Head of caudate nucleus (tissue), 42 donors: ENCODE measurements around the gene NARF.
"Not testable (repeated sequence)": the region's sequence is repeated elsewhere in the genome, so short reads cannot be mapped to it uniquely, and the experiment has no call there.

Experiments
- DNase-seq, 42 donors: peaks; one replicate each; pipeline versions ENCODE4 v3.0.0 to v3.0.0-alpha.2; 2020 to 2021; ENCODE audit warnings: mixed read lengths in 7 of 42
- intact Hi-C: fragments of 100-400 bp; cut with DNase I; formaldehyde crosslinking; loops from one replicate; pipeline ENCODE4 v1.15.0; 2022

NARF gene

DNA sequence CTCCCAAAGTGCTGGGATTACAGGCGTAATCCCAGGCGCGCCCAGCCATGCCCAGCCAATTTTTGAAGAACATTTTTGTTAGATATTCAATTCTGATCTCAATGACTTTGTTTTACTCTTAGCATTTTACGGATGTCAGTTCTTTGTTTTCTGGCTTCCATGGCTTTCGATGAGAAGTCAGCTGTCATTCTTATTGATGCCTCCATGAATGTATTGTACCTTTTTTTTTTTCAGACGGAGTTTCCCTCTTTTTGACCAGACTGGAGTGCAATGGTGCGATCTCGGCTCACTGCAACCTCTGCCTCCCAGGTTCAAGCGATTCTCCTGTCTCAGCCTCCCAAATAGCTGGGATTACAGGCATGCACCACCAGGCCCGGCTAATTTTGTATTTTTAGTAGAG, 55.3 kb downstream of the NARF start:
- not testable (repeated sequence) for DNase-seq
- intact Hi-C loops = loop anchor here (10.0 kb wide), 1 partner anchor 59 kb away; the partner anchor contains the start of genes CYBC1 and NARF

DNA sequence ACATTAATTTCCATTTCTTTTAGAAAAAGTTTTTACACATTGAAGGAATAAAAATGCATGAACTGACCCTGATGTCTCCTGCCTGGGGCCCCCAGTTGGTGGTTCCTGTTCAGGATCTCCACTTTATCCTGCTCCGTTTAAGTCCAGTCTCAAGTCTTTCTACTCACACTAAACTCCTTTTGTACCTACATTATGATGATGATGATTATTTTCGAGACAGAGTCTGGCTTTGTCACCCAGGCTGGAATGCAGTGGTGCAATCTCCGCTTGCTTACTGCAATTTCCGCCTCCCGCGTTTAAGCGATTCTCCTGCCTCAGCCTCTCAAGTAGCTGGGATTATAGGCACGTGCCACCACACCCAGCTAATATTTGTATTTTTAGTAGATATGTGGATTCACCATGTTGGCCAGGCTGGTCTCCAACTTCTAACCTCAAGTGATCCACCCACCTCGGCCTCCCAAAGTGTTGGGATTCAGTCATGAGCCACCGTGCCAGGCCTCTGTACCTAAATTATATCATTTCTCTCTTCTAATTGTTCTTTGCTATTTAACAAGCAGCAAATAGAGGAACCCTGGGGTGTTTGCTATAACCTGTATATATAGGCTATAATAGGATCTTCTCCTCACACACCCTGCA, 58.8 kb downstream of the NARF start:
- DNase-seq = no peak
- intact Hi-C loops = loop anchor here (10.0 kb wide), 1 partner anchor 63 kb away; the partner anchor contains the start of genes CYBC1 and NARF

DNA sequence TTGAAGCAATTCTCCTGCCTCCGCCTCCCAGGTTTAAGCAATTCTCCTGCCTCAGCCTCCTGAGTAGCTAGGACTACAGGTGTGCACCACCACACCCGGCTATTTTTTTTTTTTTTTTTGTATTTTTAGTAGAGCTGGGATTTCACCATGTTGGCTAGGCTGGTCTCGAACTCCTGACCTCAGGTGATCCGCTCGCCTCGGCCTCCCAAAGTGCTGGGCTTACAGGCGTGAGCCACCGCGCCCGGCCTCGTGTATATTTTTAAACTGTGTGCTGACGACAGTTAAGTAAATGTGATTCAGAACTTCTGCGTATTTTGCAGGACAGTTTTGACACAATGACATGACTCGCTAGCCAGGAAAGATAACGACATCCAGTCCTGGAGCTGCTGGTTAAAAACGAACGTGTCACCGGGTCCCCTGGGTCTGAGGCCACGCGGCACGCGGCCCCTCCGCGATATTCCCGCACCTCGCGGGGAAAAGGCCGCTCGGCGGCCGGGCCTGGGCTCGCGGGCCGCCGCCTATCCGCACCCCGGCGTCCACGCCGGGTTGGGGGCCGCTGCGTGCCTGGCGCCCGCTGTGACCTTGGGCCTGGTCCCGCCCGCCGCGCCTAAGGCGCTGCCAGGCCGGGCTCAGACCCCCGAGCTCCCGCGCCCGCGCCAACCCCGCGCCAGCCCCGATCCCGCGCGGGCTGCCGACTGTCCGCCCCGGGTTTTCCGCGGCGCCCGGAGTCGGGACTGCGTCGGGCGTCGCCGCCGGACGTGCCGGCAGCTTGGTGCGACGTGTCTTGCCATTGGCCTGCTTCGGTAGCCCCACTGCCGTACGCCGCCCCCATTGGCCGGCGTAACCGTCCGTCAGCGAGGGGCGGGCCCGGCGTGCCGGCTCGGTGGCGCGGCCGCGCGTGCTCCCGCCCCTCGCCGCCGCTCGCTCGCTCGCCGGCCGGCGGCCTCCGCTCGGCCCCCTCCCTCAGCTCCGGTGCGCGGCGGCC, 60.6 kb downstream of the NARF start, which contains the start of gene FOXK2:
Gene FOXK2, plus strand, starts transcription at position 907 of the 985 bp plus-strand sequence. CDS start 157 bp downstream, outside the sequence.
- peak; percentile 75 to 97 (median 94) for DNase-seq
- intact Hi-C loops = loop anchor here (10.0 kb wide), 1 partner anchor 64 kb away; the partner anchor contains the start of genes CYBC1 and NARF

DNA sequence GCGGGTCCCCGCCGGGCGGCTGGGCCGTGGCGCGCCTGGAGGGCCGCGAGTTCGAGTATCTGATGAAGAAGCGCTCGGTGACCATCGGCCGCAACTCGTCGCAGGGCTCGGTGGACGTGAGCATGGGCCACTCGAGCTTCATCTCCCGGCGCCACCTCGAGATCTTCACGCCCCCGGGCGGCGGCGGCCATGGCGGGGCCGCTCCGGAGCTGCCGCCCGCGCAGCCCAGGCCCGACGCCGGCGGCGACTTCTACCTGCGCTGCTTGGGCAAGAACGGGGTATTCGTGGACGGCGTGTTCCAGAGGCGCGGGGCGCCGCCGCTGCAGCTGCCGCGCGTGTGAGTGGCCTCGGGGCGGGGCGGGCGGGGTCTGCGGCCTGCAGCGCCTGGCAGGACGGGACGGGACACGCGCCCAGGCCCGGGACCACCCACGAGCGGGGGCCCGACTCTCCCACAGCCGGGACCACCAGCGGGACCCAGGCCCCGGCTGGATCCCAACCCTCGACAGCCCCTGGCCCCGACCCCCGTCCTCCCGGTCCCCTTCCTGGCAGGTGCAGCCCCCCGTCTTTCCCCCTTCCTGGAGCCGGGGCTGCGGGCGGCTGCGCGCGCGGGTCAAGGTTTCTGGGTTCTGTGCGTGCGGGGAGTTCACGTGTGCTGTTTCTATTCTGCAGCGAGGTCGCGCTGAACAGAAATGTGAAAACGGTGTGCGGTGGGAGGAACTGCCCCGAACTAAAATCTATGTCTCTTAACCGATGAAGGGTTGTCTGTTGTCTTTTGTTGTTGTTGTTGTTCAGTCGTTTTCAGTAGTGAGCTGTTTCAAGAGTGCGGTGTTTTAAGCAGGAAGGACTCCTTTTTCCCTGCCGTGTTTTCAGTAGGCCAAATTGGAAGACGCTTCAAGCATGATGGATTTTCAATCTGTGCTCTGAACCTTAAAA, 61.7 kb downstream of the NARF start:
- DNase-seq = peak in 36 of 42 donors; percentile 15 to 64 (median 48)
- intact Hi-C loops = loop anchor here (10.0 kb wide), 1 partner anchor 65 kb away; the partner anchor contains the start of genes CYBC1 and NARF

DNA sequence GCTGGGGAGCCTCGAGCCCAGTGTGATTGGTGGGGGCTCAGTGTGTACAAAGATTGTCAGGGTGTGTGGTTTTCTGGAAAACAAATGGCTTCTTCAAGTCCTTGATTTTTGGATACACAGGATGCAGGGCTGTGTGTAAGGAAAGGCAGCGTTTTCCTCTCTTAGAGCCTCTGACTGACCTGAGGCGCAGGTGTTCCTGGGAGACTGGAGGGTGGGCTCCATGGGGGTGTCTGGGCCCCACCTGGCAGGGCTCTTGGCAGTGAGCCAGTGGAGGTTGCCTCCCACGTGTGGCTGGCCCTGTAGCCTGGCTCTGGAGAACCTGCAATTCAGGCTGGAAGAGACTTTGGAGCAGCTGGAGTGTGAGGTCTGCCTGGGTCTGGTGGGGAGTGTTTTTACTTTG, 66.0 kb downstream of the NARF start:
- DNase-seq = no peak
- intact Hi-C loops = no loop called here

DNA sequence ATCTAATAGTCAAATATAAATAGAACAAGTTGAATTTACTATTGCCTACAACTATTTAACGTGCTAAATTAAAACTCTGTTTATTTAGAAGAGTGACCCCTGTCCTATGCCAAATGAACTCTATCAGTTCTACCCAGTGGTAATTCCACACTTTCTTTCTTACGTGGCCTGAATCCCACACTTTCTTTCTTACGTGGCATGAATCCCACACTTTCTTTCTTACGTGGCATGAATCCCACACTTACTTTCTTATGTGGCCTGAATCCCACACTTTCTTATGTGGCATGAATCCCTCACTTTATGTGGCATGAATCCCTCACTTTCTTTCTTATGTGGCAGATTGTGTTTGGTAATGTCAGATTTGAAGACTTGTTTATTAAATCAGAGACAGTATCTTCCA, 67.2 kb downstream of the NARF start:
- DNase-seq = no peak
- intact Hi-C loops = no loop called here

DNA sequence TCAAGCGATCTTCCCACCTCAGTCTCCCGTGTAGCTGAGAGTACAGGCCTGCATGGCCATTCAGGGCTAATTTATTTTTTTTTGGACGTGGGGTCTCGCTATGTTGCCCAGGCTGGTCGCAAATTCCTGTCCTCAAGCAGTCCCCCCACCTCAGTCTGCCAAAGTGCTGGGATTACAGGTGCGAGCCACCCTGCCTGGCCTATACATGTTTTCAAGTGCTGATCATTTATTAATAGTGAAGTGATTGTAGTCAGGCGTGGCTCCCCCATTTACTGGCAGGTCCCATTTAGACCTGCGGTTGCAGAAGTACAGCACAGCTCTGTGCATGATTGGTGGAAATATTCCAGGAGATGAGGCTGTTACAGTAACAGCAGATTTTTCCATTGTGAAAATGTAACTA, 69.4 kb downstream of the NARF start:
- intact Hi-C loops = no loop called here
- DNase-seq = peak in 7 of 42 donors; percentile 12 to 55 (median 28)

DNA sequence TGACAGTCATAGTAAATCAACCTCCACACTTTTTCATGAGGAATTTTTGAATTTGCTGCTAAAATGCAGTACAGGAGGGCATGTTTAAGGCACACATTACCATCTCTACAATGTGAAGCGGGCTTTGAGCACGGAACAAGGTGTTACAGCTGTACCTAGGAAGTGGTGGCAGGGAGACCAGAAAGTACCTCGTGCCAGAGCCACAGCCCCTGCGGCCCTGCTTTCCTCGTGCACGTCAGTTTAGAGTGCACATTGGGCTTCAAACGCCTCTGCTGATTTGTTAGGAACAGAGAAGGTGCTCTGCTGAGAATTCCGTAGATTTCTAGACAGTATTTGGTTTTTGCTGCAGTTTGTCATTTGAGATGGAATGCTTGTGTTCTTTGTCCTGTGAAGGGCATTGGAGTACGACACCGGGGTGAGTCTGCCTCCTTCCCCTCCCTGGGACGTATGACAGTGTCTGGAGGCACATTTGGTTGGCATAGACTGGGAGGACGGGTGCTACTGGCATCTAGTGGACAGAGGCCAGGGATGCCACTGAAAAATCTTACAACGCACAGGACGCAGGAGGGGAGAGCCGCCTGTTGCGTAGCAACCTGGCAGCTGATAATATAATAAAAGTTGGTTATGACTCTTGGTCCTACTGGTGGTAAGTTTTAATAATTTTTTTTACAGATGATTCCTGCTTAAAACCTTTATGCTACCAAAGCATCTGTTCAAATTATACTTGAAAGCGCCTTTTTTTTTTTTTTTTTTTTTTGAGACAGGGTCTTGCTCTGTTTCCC, 70.1 kb downstream of the NARF start:
- intact Hi-C loops = no loop called here
- peak; percentile 23 to 87 (median 68) for DNase-seq

DNA sequence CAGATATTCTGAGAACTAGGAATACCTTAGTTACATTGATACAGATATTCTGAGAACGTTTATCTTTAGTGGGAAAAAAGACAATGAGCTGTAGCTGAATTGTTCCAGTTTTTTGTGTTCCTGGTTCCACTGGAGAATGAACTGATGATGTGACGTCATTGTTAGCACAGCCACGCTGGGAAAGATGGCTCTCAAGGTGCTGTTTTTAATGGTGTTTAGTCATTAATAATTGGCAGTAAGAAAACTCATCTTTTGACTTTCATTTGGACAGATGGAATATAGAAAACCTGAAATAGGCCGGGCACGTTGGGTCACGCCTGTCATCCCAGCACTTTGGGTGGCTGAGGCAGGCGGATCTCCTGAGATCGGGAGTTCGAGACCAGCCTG, 71.4 kb downstream of the NARF start:
- intact Hi-C loops = no loop called here
- DNase-seq = no peak

DNA sequence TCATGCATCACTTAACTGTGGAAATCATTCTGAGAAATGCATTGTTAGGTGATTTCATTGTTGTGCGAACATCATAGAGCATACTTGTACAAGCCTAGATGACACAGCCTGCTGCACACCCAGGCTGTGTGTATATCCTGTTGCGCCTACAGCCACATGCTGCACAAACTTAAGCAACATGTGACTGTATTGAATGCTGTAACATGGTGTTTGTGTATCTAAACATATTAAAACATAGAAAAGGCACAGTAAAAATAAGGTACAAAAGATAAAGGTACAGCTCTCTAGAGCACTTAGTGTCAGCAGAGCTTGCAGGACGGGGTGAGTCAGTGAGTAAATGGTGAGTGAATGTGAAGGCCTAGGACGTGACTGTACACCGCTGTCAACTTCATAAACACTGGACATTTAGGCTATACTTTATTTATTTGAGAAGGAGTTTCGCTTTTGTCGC, 72.9 kb downstream of the NARF start:
- intact Hi-C loops = no loop called here
- no peak for DNase-seq

DNA sequence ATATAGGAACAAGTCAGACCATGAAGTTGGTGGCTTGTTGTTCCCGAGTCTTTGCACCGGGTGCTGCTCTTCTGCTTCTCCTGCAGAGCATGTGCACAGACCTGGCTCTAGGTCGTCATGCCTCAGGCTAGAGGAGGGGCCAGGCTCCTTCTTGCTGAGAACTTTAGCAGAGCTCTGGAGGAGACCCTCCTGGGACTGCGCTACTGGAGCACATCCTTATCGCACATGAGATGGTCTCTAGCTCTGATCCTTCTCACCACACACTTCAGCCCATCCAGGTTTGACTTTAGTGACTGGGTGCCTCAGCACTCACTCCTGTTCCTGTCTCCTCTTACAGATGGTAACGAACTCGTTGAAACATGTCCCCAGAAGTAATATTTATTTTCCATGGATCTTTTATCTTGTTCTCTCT, 75.9 kb downstream of the NARF start:
- no peak for DNase-seq
- intact Hi-C loops = no loop called here

DNA sequence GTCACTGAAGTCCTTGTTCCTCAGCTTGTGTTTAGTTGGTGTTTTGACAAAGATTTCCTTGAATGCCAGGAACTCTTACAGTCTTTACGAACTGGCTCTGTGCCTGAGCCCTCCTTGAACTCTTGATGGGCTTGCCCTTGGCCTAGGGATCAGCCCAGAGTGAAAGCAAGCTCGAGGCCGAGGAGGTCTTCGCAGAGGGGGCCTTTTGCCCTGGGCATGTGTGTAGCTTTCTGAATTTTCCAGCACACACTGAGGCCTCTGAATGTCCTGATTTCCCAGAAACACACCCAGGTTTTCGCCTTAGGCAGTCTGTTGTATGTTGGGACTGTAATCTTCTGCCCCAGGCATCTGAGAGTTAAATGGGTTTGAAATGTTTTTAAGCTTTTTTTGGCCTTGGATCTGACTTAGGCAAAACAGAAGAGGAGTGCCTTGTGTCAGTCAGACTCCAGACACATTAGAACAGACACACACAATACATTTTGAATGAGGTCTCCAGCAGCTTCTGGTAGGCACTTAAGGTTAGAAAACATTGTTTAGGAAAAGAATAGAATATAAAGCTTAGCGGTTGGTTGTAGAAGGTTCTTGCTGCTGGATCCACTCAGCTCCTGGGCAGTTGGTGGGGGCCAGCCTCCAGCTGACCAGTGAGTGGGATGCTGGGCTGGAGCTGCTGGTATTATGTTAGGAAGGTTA, 78.1 kb downstream of the NARF start:
- intact Hi-C loops = no loop called here
- DNase-seq = no peak

DNA sequence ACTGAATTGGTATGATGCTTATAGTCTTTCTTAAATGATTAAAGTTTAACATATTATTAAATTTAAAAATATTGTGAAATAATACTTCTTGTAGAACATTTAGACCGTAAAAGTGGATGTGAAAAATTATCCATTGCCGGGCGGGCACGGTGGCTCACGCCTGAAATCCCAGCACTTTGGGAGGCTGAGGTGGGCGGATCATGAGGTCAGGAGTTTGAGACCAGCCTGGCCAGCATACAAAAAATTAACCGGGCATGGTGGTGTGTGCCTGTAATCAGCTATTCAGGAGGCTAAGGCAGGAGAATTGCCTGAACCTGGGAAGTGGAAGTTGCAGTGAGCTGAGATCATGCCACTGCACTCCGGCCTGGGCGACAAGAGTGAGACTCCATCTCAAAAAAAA, 78.7 kb downstream of the NARF start:
- intact Hi-C loops, DNase-seq: not testable (repeated sequence)

DNA sequence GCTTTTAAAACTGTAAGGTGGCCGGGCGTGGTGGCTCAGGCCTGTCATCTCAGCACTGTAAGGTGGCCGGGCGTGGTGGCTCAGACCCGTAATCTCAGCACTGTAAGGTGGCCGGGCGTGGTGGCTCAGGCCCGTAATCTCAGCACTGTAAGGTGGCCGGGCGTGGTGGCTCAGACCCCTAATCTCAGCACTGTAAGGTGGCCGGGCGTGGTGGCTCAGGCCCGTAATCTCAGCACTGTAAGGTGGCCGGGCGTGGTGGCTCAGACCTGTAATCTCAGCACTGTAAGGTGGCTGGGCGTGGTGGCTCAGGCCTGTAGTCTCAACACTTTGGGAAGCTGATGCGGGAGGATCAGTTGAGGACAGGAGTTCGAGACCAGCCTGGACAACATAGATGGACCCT, 80.5 kb downstream of the NARF start:
- DNase-seq, intact Hi-C loops: not testable (repeated sequence)
